ENCODE results near the gene BDH2. TPM values are rescaled to one million over a fixed set of nuclear protein-coding genes. Genes with fewer than 3 reads are reported as not detected.

Gene BDH2
- total and polyA plus RNA-seq, 2 of the 8 experiments (the other 6 are each of a cell fraction or from before 2014, with no cell fraction given), result 46.0 to 46.2 TPM

GRCh38 chr4:103067841-103068547 is 31.6 kb downstream of the BDH2 start:
- H3K79me1 ChIP-seq (ENCODE audit: low read depth, low read length), result no peaks in the 10 kb centered on the region
- ChIA-PET POLR2A (ENCODE audit: partially characterized antibody) (no interaction called here), CTCF (ENCODE audit: partially characterized antibody) (no interaction called here)
- H3K27me3 ChIP-seq (replicated peaks in 1 of 4; ENCODE audit: control insufficient read depth in 3 of 4, extremely low read depth in 1 of 4, insufficient read depth in 3 of 4, low read length in 3 of 4), result no peaks in the 10 kb centered on the region
- H3K9me3 ChIP-seq (ENCODE audit: insufficient read depth in 2 of 2, low read depth in 1 of 2, low read length in 1 of 2), result no peaks in the 10 kb centered on the region
- H2BK15ac ChIP-seq (ENCODE audit: low read length), result no peak overlapping the region
- no peak overlapping the region for H3K9ac ChIP-seq (replicated peaks in 1 of 4; ENCODE audit: extremely low read depth in 1 of 4, low read depth in 3 of 4, low read length in 3 of 4)
- no peak overlapping the region for H4K5ac ChIP-seq (ENCODE audit: insufficient read length, low read depth, low read length)
- FAIRE-seq, result no peak
- no peaks in the 10 kb centered on the region for H3K79me2 ChIP-seq (ENCODE audit: control insufficient read depth in 1 of 2, insufficient read depth in 2 of 2, low read length in 2 of 2)
- H3K23me2 ChIP-seq (ENCODE audit: low read depth, low read length), result no peaks in the 10 kb centered on the region; the same call in 1 of the 2 replicates
- H3K56ac ChIP-seq (replicated peaks; ENCODE audit: insufficient read length, low read depth, low read length), result no peak overlapping the region
- WGBS, 2 experiments (ENCODE audit: extremely low coverage in 1 of 2, insufficient coverage in 1 of 2, insufficient read length in 1 of 2, insufficient replicate concordance in 2 of 2, low coverage in 1 of 2, low lambda C conversion rate in 2 of 2, missing lambda C conversion rate in 1 of 2), result 85% methylated on average over 2 of the region's 2 CpGs; no CpG with 5 or more reads in 1 of the 2 experiments
- DNase-seq (ENCODE audit: low read depth in 1 of 2, low spot score in 2 of 2), result no peak
- H4K20me1 ChIP-seq (replicated peaks in 1 of 2; ENCODE audit: control insufficient read depth in 1 of 2, insufficient read depth in 2 of 2, low read length in 2 of 2), result no peaks in the 10 kb centered on the region
- H2BK5ac ChIP-seq (ENCODE audit: low read depth, low read length), result no peak overlapping the region
- no peak overlapping the region for H2AFZ ChIP-seq (ENCODE audit: low read length)
- no peak overlapping the region for H3K4me3 ChIP-seq (ENCODE audit: extremely low read depth in 1 of 4, insufficient read depth in 2 of 4, low read depth in 3 of 4, low read length in 4 of 4)
- no peak overlapping the region for H3K4ac ChIP-seq (replicated peaks; ENCODE audit: insufficient read length, low read depth, low read length)
- no peak overlapping the region for H3K23ac ChIP-seq (ENCODE audit: insufficient read length)
- no peak overlapping the region for H4K91ac ChIP-seq (replicated peaks; ENCODE audit: insufficient read length, low read length)
- H3K4me1 ChIP-seq (replicated peaks in 1 of 4; ENCODE audit: control insufficient read depth in 3 of 4, insufficient read depth in 4 of 4, low read length in 3 of 4), result no peaks in the 10 kb centered on the region
- H3K4me2 ChIP-seq (ENCODE audit: insufficient read depth in 1 of 2, low read depth in 2 of 2, low read length in 2 of 2), result no peak overlapping the region
- no peak overlapping the region for H2BK12ac ChIP-seq (ENCODE audit: low read depth, low read length)
- no peak overlapping the region for H2AK5ac ChIP-seq (ENCODE audit: low read depth, low read length)
- no peak overlapping the region for H4K8ac ChIP-seq (ENCODE audit: extremely low read depth, insufficient read depth, low read length)
- no peaks in the 10 kb centered on the region for H3K36me3 ChIP-seq (ENCODE audit: control insufficient read depth in 2 of 4, insufficient read depth in 4 of 4, low read length in 3 of 4)
- no peak overlapping the region for H3K14ac ChIP-seq (ENCODE audit: insufficient read length)
- no peak overlapping the region for H3K18ac ChIP-seq (ENCODE audit: extremely low read depth, low read length)
- H2BK120ac ChIP-seq (replicated peaks; ENCODE audit: low read depth, low read length), result no peak overlapping the region
- no peak overlapping the region for H3K27ac ChIP-seq (ENCODE audit: low read depth, low read length)
- no peak overlapping the region for H2BK20ac ChIP-seq (ENCODE audit: low read length)
- TF ChIP-seq CHD1 (IDR thresholded peaks at IDR 0.05; ENCODE audit: low read depth, low read length) (no peak), HDAC6 (IDR thresholded peaks at IDR 0.05; ENCODE audit: low read depth, low read length) (no peak), JUND (IDR thresholded peaks at IDR 0.05; ENCODE audit: low read length) (no peak), BCL11A (IDR thresholded peaks at IDR 0.05; ENCODE audit: low read depth in 2 of 2, low read length in 2 of 2) (no peak), MAX (IDR thresholded peaks at IDR 0.05) (no peak), CEBPB (IDR thresholded peaks at IDR 0.05; ENCODE audit: low read depth, low read length) (no peak), ASH2L (IDR thresholded peaks at IDR 0.05; ENCODE audit: low read length) (no peak), TBP (IDR thresholded peaks at IDR 0.05; ENCODE audit: low read depth, low read length) (no peak), ATF3 (IDR thresholded peaks at IDR 0.05; ENCODE audit: insufficient read depth, low read depth, low read length) (no peak)
